PC-3 (cell line): ENCODE data around the gene PTMS.

Experiments used
- CTCF ChIP-seq: fragments of 300-600 bp; sonication (generic); conservative IDR thresholded peaks from 2 replicates; pipeline ENCODE4 v1.5.1; 2017; ENCODE audit warnings: antibody characterized with exemption, low read depth, mild to moderate bottlenecking, low read length
- EZH2 ChIP-seq: fragments of 300-600 bp; sonication (generic); IDR thresholded peaks from one replicate; pipeline ENCODE4 v1.6.1; 2017; ENCODE audit warnings: antibody characterized with exemption, mild to moderate bottlenecking, low read length; ENCODE audit not compliant: unreplicated experiment

- TF ChIP-seq CTCF (no peak), EZH2 (no peak)
Observed at GRCh38 chr12:6772726-6773589, 6.8 kb downstream of the PTMS start.
